Measurements from ENCODE around the gene ALG8.

ALG8 gene

DNA sequence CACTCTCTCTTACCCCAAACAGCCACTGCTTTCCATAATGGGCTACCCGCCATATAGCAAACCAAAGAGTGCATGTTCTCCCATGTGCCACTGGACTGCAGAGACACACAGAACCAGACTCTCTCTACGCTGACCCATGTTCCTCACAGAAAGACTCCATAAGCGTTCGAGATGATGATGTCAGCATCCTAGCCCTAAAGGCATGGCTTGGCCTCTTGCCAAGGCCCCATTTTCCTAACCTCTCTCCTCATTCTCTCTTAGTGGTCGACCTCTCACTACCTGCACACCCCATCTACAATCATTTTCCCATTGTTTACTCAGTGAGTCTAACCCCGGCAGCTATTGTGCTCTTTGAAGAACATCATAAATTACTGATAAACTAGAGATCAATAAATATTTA lies 64.7 kb downstream of the ALG8 start:
- Histone ChIP-seq H3K9ac (ENCODE audit: low read length) (no peak overlapping the region), H3K27ac (ENCODE audit: low read depth, low read length) (no peak overlapping the region), H3K36me3 (ENCODE audit: control insufficient read depth, insufficient read depth, low read length) (peaks cover 7% of the 10 kb centered on the region), H3K4me1 (ENCODE audit: control insufficient read depth, insufficient read depth, low read length) (peaks cover 8% of the 10 kb centered on the region), H3K27me3 (ENCODE audit: control insufficient read depth, insufficient read depth, low read length) (no peaks in the 10 kb centered on the region), H3K4me3 (ENCODE audit: low read length) (no peak overlapping the region)

DNA sequence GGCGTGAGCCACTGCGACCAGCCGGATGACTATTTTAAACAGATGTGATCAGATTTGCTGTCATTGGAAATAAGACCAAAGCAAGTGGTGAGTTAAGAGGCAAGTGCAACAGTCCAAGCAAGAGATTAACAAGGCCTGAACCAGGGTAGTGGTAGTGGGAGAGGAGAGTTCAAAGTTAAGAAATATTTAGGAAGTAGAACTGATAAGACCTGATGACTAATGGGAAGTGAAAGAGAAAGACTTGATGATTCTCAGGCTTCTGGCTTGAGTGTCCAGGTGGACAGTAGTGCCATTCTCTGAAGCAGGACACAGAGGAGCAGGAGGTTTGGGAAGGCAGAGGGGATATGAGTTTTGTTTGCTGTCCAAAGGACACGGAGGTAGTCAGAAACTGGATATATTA lies 67.0 kb downstream of the ALG8 start:
- peaks cover 3% of the 10 kb centered on the region for H3K4me1 ChIP-seq (ENCODE audit: control insufficient read depth, insufficient read depth, low read length)
- no peaks in the 10 kb centered on the region for H3K27me3 ChIP-seq (ENCODE audit: control insufficient read depth, insufficient read depth, low read length)
- peaks cover 7% of the 10 kb centered on the region for H3K36me3 ChIP-seq (ENCODE audit: control insufficient read depth, insufficient read depth, low read length)

DNA sequence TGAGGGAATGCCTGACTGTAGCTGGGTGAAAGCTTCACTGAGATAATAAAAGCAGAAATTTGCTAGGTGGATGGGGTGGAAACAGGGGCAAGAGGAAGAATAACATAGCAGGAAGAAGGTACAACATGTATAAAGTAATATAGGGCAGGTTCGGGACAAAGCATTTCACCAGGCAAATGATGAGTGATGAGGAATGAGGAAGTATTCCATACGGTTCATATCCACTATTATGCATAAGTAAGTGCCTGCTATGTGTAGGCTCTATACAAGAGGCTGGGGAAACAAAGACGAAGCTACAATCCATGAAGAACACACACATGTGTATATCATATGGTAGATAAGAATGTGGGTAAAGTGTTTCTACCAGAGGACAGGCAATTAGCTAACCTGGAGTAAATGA lies 67.7 kb downstream of the ALG8 start:
- H3K4me3 ChIP-seq (ENCODE audit: low read length) = no peak overlapping the region
- H3K27ac ChIP-seq (ENCODE audit: low read depth, low read length) = no peak overlapping the region
- H3K9ac ChIP-seq (ENCODE audit: low read length) = no peak overlapping the region
- no peaks in the 10 kb centered on the region for H3K27me3 ChIP-seq (ENCODE audit: control insufficient read depth, insufficient read depth, low read length)
- peaks cover 7% of the 10 kb centered on the region for H3K36me3 ChIP-seq (ENCODE audit: control insufficient read depth, insufficient read depth, low read length)
- no peaks in the 10 kb centered on the region for H3K4me1 ChIP-seq (ENCODE audit: control insufficient read depth, insufficient read depth, low read length)

More for the DNA sequence above, 67.0 kb downstream of the ALG8 start:
- Histone ChIP-seq H3K9ac (ENCODE audit: low read length) (no peak overlapping the region), H3K4me3 (ENCODE audit: low read length) (no peak overlapping the region), H3K27ac (ENCODE audit: low read depth, low read length) (no peak overlapping the region)

DNA sequence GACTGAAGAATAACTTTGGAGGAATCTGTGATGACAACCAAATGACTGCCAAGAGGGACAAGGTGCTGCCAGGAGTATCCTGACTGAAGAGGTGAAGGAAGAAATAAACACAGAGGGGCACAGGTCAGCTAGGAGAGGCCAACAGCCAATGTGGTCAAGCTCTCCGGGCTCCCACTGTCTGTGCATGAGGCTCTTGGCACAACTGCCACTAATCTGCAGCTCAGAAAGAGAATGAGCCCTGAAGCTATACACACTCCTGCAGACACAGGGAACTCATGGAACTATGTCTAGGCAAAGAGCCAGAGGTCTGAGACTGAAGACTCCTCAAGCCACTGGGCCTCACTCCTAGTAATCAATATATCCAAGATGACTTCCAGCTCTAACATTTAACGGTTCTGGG lies 68.8 kb downstream of the ALG8 start:
- Histone ChIP-seq H3K27ac (ENCODE audit: low read depth, low read length) (no peak overlapping the region), H3K27me3 (ENCODE audit: control insufficient read depth, insufficient read depth, low read length) (no peaks in the 10 kb centered on the region), H3K36me3 (ENCODE audit: control insufficient read depth, insufficient read depth, low read length) (peaks cover 7% of the 10 kb centered on the region), H3K9ac (ENCODE audit: low read length) (no peak overlapping the region), H3K4me1 (ENCODE audit: control insufficient read depth, insufficient read depth, low read length) (no peaks in the 10 kb centered on the region), H3K4me3 (ENCODE audit: low read length) (no peak overlapping the region)

DNA sequence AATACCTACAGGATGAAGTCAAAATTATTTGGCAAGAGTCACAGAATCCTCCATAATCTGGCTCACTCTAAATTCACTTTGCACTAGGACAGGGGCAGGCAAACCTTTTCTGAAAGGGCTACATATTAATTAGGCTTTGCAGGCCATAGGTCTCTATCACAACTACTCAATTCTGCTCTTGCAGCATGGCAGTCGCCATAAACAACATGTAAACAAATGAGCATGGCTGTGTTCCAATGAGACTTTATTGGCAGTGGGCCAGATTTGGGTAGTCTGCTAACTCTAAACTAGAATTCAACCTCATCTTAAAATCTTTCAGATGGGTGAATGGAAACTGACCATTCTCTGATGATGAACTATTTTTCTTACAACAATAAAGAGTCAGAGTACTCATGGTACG lies 70.0 kb downstream of the ALG8 start:
- Histone ChIP-seq H3K27ac (ENCODE audit: low read depth, low read length) (no peak overlapping the region), H3K27me3 (ENCODE audit: control insufficient read depth, insufficient read depth, low read length) (no peaks in the 10 kb centered on the region), H3K4me3 (ENCODE audit: low read length) (no peak overlapping the region), H3K36me3 (ENCODE audit: control insufficient read depth, insufficient read depth, low read length) (peaks cover 7% of the 10 kb centered on the region), H3K9ac (ENCODE audit: low read length) (no peak overlapping the region), H3K4me1 (ENCODE audit: control insufficient read depth, insufficient read depth, low read length) (no peaks in the 10 kb centered on the region)

DNA sequence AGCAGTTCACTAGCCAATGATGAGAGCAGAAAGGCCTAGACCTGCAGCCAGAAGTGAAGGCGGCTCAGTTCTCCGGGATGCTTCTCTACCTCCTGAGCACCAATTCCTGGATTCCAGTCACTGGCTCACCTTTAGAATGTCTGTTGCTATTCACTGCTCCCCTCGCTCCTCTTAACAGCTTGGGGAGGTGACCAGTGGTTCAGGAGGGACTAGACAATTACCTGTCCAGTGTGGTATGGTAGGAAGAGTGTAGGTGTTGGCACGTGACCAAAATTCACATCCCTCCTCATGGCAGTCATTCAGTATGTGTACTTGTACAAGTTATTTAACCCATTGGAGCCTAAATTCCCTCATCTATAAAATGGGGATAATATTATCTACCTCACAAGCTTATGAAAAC lies 71.7 kb downstream of the ALG8 start:
- Histone ChIP-seq H3K27ac (ENCODE audit: low read depth, low read length) (no peak overlapping the region), H3K36me3 (ENCODE audit: control insufficient read depth, insufficient read depth, low read length) (peaks cover 7% of the 10 kb centered on the region)

DNA sequence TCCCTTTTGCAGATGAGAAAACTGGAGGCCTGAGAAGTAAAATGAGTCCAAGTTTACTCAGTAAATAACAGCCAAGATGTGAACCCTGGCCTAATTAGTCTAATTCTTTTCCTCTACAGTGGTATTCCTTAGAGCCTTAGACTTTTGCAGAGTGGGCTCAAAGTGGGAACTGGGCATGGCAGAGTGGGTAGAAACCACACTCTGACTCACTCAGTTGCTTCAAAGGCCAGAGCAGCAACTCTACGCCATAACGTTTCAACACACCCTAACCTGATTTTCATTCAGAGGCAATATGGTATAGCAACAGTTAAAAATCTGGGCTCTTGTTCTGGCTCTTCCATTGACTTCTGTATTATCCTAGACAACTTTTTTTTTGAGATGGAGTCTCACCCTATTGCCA lies 73.0 kb downstream of the ALG8 start:
- no peaks in the 10 kb centered on the region for H3K4me1 ChIP-seq (ENCODE audit: control insufficient read depth, insufficient read depth, low read length)
- H3K36me3 ChIP-seq (ENCODE audit: control insufficient read depth, insufficient read depth, low read length) = peaks cover 2% of the 10 kb centered on the region
- no peak overlapping the region for H3K27ac ChIP-seq (ENCODE audit: low read depth, low read length)
- no peak overlapping the region for H3K4me3 ChIP-seq (ENCODE audit: low read length)
- no peak overlapping the region for H3K9ac ChIP-seq (ENCODE audit: low read length)
- no peaks in the 10 kb centered on the region for H3K27me3 ChIP-seq (ENCODE audit: control insufficient read depth, insufficient read depth, low read length)

More for the DNA sequence above, 71.7 kb downstream of the ALG8 start:
- H3K4me3 ChIP-seq (ENCODE audit: low read length) = no peak overlapping the region
- no peak overlapping the region for H3K9ac ChIP-seq (ENCODE audit: low read length)
- no peaks in the 10 kb centered on the region for H3K27me3 ChIP-seq (ENCODE audit: control insufficient read depth, insufficient read depth, low read length)
- H3K4me1 ChIP-seq (ENCODE audit: control insufficient read depth, insufficient read depth, low read length) = no peaks in the 10 kb centered on the region

DNA sequence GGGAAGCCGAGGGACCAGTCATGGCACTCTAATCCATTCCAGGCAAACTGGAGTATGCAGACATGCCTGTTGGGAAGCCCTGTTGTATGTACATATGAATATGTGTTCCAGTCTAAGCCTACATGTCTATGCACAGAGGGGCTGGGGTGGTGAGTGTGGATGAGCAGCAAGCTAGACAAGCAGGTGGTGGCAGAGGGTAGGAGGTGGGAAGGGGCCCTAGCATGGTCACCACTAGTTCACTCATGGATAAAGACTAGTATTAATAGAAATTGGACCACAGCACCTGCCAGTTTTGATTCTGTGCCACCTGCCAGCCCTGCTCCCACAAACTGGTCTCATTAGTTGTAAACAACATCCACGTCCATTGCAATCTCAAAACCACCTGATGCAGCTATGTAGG lies 74.2 kb downstream of the ALG8 start:
- H3K27ac ChIP-seq (ENCODE audit: low read depth, low read length) = no peak overlapping the region
- no peak overlapping the region for H3K9ac ChIP-seq (ENCODE audit: low read length)
- H3K27me3 ChIP-seq (ENCODE audit: control insufficient read depth, insufficient read depth, low read length) = no peaks in the 10 kb centered on the region
- no peak overlapping the region for H3K4me3 ChIP-seq (ENCODE audit: low read length)
- H3K36me3 ChIP-seq (ENCODE audit: control insufficient read depth, insufficient read depth, low read length) = peaks cover 2% of the 10 kb centered on the region
- H3K4me1 ChIP-seq (ENCODE audit: control insufficient read depth, insufficient read depth, low read length) = no peaks in the 10 kb centered on the region

DNA sequence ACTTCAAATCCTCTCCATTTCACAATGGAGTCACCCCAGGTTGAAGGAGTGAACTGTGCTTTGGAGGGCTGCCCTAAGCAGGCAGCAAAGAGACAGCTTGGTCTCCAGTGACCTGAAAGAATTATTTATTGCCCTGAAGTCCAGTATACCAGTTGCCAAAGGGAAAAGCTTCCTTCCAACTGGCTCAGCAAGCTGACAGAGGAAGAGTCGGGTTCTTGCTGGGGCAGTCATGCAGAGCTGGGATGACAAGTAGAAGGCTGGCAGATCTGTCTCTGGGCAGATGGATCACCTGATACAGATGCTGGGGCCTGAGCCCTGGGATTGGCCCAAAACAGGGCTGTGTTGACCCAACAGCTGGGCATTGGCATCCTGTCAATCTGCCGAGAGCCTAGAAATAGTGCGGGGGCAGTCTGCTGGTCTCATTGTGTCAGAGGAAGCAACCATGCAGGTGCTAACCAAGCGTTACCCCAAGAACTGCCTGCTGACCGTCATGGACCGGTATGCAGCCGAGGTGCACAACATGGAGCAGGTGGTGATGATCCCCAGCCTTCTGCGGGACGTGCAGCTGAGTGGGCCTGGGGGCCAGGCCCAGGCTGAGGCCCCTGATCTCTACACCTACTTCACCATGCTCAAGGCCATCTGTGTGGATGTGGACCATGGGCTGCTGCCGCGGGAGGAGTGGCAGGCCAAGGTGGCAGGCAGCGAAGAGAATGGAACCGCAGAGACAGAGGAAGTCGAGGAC lies 75.8 kb downstream of the ALG8 start, which contains the start of gene THRSP:
TSS of gene THRSP (plus strand) at position 422 of the 742 bp plus-strand sequence. CDS start at position 443, 21 bp downstream.
- H3K36me3 ChIP-seq (ENCODE audit: control insufficient read depth, insufficient read depth, low read length) = no peaks in the 10 kb centered on the region
- no peak within 1 kb of the TSS for H3K4me3 ChIP-seq (ENCODE audit: low read length)
- H3K9ac ChIP-seq (ENCODE audit: low read length) = no peak within 1 kb of the TSS
- no peaks in the 10 kb centered on the region for H3K27me3 ChIP-seq (ENCODE audit: control insufficient read depth, insufficient read depth, low read length)
- H3K4me1 ChIP-seq (ENCODE audit: control insufficient read depth, insufficient read depth, low read length) = no peaks in the 10 kb centered on the region
- H3K27ac ChIP-seq (ENCODE audit: low read depth, low read length) = no peak within 1 kb of the TSS

DNA sequence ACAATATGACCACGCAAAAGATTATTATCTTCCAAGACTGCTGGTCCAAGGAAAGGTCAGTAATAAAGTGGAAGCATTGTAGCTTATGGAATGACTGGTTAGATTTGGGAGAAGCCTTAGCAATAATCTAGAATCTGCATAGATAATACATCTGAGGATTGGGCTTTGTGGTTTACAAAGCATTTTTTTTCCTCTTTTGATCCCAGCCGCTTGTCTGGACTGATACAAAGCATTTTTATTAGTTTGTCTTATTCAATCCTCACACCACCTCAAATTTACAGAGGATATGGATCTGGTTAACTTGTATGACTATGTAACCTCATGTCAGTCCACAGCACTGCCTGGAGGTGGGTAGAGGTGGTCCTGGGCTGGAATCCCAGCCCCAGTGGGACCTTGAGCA lies 76.8 kb downstream of the ALG8 start:
- H3K27ac ChIP-seq (ENCODE audit: low read depth, low read length) = no peak overlapping the region
- H3K4me3 ChIP-seq (ENCODE audit: low read length) = no peak overlapping the region
- H3K27me3 ChIP-seq (ENCODE audit: control insufficient read depth, insufficient read depth, low read length) = no peaks in the 10 kb centered on the region
- no peaks in the 10 kb centered on the region for H3K4me1 ChIP-seq (ENCODE audit: control insufficient read depth, insufficient read depth, low read length)
- no peaks in the 10 kb centered on the region for H3K36me3 ChIP-seq (ENCODE audit: control insufficient read depth, insufficient read depth, low read length)
- H3K9ac ChIP-seq (ENCODE audit: low read length) = no peak overlapping the region

DNA sequence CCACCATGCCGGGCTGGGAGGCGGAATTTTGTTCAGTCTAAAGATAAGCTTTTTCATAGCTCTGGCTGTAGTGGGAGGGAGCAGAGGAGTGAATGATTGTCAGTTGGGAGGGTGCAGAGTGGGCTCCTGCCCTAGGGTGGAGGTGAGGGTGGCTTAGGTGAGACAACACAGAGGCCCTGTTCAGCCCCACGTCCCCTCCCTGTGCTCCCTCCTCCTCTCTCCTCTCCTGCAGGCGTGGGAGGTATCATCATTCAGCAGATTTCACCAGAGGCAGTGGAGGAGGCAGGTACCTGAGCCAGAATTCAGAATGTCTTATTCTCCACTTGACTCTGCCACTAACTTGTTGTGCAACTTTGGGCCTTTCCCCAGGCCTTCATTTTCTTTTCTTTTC lies 77.5 kb downstream of the ALG8 start:
- Histone ChIP-seq H3K9ac (ENCODE audit: low read length) (no peak overlapping the region), H3K4me3 (ENCODE audit: low read length) (no peak overlapping the region), H3K27ac (ENCODE audit: low read depth, low read length) (no peak overlapping the region), H3K36me3 (ENCODE audit: control insufficient read depth, insufficient read depth, low read length) (no peaks in the 10 kb centered on the region), H3K4me1 (ENCODE audit: control insufficient read depth, insufficient read depth, low read length) (no peaks in the 10 kb centered on the region), H3K27me3 (ENCODE audit: control insufficient read depth, insufficient read depth, low read length) (no peaks in the 10 kb centered on the region)

DNA sequence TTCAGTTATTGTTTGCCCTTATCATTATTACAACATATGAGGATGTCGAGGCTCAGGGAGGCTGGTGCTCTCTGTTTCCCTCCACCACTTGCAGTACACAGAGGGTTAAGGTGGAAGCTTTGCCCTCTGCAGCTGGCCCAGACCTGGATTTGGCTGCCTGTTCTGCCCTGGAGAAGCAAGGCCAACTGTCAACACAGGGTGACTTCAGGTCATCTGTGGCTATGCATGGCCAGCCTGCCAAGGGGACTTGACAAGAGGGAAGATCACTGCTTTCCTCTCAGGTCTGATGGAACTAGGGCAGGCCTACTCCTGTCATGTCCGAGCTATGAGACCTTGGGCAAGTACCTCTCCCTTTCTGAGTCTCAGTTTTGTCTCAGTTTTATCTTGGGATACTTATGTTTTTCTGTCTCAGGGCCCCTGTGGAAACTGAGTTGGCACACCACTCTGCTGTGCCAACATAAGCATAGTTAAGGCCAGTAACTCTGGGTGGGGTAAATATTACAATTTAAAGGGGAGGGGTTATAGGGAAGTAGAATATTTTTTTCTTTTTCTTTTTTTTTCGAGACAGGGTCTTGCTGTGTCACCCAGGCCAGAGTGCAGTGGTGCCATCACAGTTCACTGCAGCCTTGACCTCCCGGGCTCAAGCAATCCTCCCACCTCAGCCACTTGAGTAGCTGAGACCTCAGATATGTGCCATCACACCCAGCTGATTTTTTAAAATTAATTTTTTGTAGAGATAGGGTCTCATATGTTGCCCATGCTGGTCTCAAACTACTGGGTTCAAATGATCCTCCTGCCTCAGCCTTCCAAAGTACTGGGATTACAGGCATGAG lies 78.1 kb downstream of the ALG8 start:
- H3K27ac ChIP-seq (ENCODE audit: low read depth, low read length) = no peak overlapping the region
- H3K9ac ChIP-seq (ENCODE audit: low read length) = no peak overlapping the region
- no peaks in the 10 kb centered on the region for H3K4me1 ChIP-seq (ENCODE audit: control insufficient read depth, insufficient read depth, low read length)
- no peaks in the 10 kb centered on the region for H3K27me3 ChIP-seq (ENCODE audit: control insufficient read depth, insufficient read depth, low read length)
- H3K4me3 ChIP-seq (ENCODE audit: low read length) = no peak overlapping the region
- no peaks in the 10 kb centered on the region for H3K36me3 ChIP-seq (ENCODE audit: control insufficient read depth, insufficient read depth, low read length)

All from rectal smooth muscle tissue (tissue), 1 donor.